Thyroid gland (tissue), 4 donors: Measurements from ENCODE around the gene MSH5.

Source experiments
- POLR2A ChIP-seq, 2 donors: fragments of 450-650 bp; IDR thresholded peaks; one replicate each; pipeline ENCODE4 v1.6.1; 2017; ENCODE audit warnings: antibody characterized with exemption in 2 of 2, mild to moderate bottlenecking in 2 of 2, moderate library complexity in 1 of 2
- TF ChIP-seq, protein P1 (sequence below), 6 experiments: fragments of 200-600 bp in 3 of 6; fragments of 450-650 bp in 3 of 6; sonication (generic) in 3 of 6; IDR thresholded peaks; one replicate each; pipeline ENCODE4 v1.5.1; 2016 to 2019; ENCODE audit warnings: antibody characterized with exemption in 6 of 6, mild to moderate bottlenecking in 2 of 6, inconsistent platforms in 1 of 6, moderate library complexity in 1 of 6

DNA sequence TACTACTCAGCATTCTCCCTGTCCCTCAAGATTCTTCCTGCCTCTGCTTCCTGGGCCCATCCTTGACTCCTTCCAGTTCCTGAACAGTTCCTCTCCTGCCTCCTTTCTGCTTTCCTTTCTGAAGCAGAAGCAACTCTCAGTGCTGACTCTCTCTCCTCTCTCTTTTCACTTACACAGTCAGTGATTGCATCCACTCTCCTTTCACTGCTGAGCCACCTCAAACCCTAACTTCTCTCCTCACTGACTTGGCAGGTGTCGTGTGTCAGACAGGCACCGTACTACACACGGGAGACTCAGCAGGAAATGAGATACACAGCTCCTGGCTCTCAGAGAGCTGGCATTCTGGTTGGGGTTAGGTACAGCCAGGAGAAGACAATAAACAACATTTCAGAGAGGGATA lies 42.2 kb upstream of the MSH5 start:
- TF ChIP-seq, protein P1, sequence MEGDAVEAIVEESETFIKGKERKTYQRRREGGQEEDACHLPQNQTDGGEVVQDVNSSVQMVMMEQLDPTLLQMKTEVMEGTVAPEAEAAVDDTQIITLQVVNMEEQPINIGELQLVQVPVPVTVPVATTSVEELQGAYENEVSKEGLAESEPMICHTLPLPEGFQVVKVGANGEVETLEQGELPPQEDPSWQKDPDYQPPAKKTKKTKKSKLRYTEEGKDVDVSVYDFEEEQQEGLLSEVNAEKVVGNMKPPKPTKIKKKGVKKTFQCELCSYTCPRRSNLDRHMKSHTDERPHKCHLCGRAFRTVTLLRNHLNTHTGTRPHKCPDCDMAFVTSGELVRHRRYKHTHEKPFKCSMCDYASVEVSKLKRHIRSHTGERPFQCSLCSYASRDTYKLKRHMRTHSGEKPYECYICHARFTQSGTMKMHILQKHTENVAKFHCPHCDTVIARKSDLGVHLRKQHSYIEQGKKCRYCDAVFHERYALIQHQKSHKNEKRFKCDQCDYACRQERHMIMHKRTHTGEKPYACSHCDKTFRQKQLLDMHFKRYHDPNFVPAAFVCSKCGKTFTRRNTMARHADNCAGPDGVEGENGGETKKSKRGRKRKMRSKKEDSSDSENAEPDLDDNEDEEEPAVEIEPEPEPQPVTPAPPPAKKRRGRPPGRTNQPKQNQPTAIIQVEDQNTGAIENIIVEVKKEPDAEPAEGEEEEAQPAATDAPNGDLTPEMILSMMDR (IDR thresholded peaks at IDR 0.05) = no peak
- no peak for TF ChIP-seq POLR2A (IDR thresholded peaks at IDR 0.05)
